Stimulated activated naive CD4-positive, alpha-beta T cell treated with Interleukin-2 at 50 U/mL for 16 hours (primary cell): Measurements from ENCODE around the gene KLF2.

ENCODE experiments used
- DNase-seq: peaks from one replicate; lab custom pipeline; 2025; lab: John Stamatoyannopoulos, UW

Gene KLF2

GRCh38 chr19:16308081-16308480 lies 16.5 kb upstream of the KLF2 start:
- no peak for DNase-seq

DNA sequence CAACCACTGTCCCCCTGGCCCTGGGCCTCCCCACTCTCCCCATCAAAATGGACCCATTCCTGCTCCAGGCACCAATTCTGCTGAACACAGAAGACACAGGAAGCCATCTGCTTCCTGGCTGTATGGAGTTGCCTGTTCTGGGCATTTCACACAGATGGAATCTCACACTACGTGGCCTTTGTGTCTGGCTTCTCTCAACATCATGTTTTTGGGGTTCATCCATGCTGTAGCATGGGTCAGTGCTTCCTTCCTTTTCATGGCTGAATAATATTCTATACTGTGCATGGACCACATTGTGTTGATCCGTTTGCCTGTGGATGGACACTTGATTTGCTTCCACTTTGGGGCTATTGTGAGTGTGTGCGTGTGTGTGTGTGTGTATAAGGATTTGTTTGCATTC lies 15.0 kb upstream of the KLF2 start:
- DNase-seq, result no peak

DNA sequence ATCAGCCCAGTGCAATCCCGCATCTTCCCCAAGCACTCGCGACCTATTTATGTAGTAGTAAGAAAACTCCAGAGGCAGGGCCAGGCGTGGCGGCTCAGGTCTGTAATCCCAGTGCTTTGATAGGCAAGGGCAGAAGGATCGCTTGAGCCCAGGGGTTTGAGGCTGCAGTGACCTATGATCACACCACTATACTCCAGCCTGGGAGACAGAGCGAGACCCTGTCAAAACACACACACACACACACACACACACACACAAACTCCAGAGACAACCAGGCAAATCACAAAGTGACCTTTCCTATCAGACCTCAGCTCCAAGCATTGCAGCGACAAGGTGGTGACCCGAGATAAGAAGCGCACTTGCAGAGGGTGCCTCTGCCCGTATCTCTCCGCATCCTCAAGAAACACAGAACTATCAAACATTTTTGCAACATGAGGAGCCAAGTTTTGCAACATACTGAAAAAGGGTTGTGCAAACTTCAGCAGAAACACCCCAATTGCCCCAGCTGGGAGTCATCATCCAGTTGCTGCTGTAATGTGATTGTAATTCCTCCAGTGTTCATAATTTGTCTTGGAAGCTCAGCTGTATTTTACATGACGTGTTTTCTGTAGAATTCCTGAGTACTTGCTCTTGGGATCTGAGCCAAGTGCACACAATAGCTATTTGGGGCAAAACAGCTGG lies 8.7 kb upstream of the KLF2 start:
- no peak for DNase-seq

DNA sequence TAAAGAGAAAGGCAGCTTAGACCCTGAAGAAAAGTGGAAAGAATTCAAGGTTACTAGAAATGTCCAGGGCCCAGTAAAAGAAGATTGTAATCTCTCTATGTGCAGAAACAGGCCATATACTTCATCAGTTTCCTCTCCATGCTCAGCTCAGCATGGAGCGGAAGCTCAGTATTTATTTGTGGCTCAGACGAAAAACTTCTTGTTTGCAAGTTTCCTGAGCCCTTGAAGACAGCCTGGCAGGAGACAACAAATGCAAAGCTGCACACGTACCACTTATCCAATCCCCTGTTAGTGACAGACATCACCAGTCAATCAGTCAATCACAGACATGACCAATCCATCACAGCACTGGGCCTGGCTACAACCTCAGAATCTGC lies 8.1 kb upstream of the KLF2 start:
- DNase-seq, result no peak

DNA sequence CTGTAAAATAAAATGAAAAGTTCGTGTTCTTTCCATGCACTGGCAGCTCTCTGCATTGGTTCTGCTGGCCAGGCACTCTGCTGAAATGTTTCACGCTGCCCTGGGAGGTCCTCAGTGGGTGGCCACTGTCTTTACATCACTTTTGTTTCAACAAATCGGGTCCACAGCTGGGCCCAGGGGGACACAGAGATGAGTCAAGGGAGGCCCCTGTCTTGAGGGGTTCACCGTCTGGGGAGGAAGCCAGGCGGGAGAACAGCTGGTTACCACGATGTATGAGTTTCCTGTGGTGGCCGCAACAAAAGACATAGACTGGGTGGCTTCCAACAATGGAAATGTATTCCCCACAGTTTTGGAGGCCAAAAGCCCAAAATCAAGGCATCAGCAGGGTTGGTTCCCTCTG lies 5.1 kb upstream of the KLF2 start:
- no peak for DNase-seq

DNA sequence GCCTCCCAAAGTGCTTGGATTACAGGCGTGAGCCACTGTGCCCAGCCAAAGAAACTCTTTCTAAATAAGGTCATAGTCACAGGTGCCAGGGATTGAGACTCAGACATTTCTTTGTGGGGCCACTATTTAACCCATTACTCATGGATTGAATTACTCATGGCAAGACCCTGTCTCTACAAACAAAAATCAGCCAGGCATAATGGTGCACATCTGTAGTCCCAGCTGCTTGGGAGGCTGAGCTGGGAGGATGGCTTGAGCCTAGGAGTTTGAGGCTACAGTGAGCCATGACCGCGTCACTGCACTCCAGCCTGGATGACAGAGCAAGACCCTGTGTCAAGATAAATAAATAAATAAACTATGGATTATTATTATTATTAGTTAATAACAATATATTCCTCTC lies 3.6 kb upstream of the KLF2 start:
- DNase-seq, result no peak

GRCh38 chr19:16325161-16325527 lies 518 bp downstream of the KLF2 start:
- no peak for DNase-seq

DNA sequence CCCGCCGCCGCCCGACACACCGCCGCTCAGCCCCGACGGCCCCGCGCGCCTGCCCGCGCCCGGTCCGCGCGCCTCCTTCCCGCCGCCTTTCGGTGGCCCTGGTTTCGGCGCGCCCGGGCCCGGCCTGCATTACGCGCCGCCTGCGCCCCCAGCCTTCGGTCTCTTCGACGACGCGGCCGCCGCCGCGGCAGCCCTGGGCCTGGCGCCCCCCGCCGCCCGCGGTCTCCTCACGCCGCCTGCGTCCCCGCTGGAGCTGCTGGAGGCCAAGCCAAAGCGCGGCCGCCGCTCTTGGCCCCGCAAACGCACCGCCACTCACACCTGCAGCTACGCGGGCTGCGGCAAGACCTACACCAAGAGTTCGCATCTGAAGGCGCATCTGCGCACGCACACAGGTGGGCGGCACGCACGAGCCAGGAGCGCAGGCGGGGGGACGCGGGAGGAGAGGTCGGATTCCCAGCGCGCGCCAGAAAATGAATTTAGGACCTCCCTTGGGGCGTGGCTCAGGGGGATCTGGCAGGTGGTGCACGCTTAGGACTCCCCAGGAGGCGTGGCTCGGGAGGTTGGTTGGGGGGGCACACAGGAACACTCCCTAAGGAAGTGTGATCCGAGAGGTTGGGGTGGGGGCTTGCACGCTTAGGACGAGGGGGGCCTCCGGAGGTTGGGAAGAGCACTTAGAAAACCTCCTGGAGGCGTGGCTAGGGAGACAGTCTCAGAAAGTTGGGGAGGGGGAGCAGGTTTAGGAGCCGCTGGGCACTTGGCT lies 1.2 kb downstream of the KLF2 start:
- DNase-seq, result peak; percentile 41

GRCh38 chr19:16326401-16327168 lies 2.0 kb downstream of the KLF2 start:
- DNase-seq, result peak; percentile 32

- DNase-seq, result no peak
Measured at GRCh38 chr19:16327169-16327475, 2.5 kb downstream of the KLF2 start.

GRCh38 chr19:16327501-16327900 lies 2.9 kb downstream of the KLF2 start:
- no peak for DNase-seq

DNA sequence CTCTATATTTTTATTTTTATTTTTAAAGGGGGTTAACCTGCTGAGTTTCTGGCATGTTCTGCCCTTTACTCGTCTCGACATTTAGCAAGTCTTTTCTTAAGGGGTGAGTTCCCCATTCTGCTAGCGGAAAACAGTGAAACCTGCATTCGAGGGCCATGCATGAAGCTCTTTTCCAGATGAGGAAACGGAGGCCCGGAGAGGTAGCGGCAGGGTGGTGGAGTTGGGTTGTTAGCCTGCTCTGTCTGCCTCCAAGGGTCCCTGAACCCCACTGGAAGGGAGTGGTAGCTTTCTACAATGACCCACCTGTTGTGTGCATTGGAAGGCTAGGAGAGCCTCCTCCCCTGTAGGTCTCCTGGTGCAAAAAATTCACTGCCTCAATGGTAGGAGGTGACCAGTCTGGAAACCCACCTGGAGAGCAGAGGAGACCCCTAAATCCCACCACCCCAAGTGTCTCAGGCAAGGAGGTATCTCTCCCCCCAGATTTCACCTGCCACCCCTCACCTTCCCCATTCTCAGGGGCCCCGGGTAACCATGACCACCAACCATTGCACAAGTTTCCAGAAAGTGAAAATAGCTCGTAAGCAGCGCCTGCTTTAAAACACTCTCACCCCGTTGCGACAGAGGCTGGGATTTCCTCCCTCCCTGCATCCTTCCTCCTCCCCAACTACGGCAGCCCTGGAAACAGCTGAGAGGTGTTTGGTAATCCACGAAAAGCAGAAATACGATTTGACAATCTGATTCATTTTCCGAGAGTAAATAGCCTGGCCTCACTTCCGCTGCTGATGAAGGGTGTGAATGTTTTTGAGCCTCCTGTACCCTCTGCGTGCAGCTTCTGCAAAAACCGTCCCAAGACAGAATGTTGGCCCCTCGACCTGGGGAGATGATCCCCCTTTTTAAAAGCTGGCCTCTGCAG lies 3.5 kb downstream of the KLF2 start:
- DNase-seq, result peak; percentile 34

DNA sequence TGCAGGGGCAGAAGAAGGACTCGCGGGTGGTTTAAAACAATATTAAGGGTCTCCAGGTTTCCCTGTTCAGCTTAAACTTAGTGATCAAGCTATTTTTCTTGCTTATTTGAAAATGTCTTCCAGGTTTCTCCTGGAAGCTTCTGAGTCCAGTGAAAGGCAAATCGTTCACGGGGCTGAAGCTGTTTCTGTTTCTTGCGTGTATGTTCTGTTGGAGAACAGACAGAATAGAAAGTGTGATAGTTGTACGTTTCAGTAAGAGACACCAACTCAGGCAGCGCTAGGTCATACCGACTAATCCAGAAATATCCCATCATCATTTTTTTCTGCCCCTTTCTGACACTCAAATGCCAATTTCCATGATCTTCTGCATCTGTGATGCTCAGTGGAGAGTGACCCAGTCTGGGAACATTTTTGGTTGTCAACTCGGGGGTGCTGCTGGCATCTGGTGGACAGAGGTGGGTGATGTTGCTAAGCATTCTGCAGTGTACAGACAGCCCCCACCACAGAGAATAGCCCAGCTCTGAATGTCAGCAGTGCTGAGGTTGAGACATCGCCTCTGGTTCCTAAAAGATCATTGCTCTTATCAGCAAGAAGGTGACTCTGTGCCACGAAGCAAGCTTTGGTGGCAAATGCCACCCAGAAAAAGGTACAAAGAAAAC lies 4.3 kb downstream of the KLF2 start:
- peak; percentile 22 for DNase-seq

DNA sequence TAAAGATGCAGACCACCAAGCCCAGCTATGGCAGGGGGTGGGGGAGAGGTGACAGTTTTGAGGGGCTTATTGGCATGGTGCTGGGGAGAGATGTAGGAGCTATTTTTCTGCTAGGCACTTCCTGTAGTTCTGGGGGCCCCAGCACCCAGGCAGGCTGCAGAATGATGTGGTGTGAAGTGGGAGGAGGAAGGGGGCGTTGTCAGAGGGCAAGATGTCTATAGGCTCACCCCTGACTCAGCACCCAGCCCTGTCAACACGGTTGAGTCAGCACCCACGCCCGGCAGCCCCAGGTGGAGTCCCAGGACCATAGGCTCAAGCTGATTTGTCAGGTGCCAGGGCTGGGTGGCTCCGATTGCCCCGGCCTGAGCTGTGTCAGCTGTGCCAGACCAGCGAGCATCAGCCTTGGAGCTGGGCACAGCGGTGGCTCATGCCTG lies 5.8 kb downstream of the KLF2 start:
- peak; percentile 97 for DNase-seq

DNA sequence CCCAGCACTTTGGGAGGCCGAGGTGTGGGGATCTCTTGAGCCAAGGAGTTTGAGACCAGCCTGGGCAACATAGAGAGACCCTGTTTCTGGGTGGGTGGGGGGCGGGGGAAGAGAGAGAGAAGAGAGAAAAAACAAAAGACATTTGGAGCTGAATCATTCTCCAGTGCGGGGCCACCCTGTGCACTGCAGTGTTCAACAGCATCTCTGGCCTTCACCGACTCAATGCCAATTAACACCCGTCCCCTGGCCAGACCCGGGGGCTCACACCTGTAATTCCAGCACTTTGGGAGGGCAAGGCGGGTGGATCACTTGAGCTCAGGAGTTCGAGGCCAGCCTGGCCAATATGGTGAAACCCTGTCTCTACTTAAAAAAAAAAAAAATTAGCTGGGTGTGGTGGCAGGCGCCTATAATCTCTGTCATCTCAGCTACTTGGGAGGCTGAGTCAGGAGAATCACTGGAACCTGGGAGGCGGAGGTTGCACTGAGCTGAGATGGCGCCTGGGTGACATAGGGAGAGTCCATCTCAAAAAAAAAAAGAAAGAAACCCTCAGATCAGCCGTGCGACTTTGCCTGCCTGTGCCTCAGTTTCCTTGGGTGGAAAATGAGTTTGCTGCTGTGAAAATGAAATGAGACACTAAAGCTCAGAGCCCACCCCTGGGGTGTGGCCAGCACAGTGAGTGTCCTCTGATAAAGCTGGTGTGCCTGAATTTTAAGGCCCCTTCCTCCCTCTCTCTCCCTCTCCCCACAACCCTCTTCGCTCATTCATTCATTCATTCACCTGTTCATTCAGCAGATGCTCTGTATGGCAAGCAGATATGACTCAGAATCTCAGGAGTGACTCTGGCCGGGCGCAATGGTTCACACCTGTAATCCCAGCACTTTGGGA lies 6.4 kb downstream of the KLF2 start:
- DNase-seq, result peak; percentile 39

- DNase-seq, result no peak
Measured at GRCh38 chr19:16333001-16333586, 8.5 kb downstream of the KLF2 start.

GRCh38 chr19:16334411-16334810 lies 9.8 kb downstream of the KLF2 start:
- no peak for DNase-seq

GRCh38 chr19:16335226-16335625 lies 10.6 kb downstream of the KLF2 start:
- no peak for DNase-seq

GRCh38 chr19:16336571-16336970 lies 11.9 kb downstream of the KLF2 start:
- DNase-seq, result no peak

GRCh38 chr19:16337809-16338469 lies 13.3 kb downstream of the KLF2 start:
- no peak for DNase-seq
